T-helper 9 cell (primary cell): ENCODE results near the gene PCDH15.

Source experiments
- DNase-seq: peaks from one replicate; pipeline ENCODE4 v3.0.0-alpha.2; 2020
- total RNA-seq, 2 donors: gene quantifications; one replicate each; lab custom pipeline; 2026; lab: John Stamatoyannopoulos, UW

The PCDH15 gene
- 0 reads per million in 2 donors for total RNA-seq

DNA sequence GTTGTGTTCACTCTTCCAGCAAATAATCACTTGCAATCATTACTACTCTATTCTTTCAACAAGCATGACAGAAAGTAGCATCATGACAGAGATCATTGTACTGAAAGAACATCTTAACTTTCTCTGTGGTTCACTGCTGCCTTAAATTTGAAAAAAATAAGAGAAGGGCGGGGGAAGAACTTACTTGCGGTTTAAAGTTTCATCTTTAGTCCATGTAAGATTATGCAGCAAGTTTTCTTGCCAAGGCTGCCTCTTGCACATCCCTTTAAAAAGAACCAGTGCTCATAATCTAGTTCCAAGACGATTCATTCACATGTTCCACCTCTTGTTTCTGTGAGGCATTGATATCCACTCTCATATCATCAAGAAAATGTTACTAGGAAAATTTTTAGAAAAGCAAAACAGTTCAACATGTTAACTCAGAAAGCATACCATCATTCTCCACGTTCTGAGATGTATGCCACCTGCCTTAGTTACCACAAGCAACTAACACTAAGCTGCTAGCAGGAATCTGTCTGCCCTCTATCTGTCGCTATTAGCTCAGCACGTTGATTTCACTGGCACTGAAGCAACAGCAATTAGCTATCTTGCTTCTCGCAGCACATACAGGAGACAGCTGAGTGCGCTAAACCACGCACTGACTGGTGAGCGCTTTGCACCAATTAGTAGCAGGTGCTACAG is at the start of gene PCDH15:
TSS of gene PCDH15 (minus strand) at position 491 of the 681 bp plus-strand sequence. CDS start 136,969 bp downstream, outside the sequence.
- no peak for DNase-seq

DNA sequence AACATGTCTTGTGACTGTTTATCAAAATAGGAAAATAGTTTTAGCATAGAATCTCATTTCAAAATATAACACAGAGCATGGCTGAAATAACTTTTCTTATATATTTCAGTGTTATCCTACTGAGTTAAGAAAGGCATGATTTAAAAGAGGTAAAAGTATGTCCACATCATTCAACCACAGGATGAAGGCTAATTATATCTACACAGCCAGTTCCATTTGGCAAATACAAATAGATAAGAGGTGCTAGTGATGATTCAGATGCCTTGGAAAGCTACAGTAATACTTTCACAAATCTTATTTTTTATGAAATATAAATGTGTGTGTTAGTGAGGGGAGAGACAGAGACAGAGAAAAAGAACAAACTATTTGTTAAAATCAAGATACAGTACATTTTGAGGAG is 42.9 kb upstream of the PCDH15 start:
- DNase-seq: no peak

DNA sequence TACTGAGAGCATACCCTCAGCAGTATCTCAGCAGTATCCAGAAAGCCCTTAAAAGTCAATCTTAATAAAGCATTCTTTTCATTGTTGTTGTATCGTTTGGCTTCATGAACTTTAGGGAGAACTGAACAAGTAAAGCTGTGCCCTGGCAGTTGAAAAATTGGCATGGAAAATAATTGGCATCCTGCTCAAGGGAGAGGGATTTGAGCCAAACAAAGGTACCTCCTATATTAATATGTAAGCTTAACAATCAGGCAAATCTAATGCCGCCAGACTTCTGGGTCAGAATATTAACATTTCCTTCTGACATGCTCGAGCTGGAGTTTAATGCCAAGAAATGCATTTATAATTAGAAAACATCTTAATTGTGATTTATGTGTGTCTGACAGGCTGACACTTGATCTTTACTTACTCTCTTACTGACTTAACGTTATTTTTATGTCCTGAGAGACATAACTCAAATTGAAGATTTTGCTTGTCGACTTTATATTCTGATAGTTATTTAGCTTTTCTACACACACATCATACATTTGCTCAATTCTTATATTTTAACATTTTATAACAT is 42.1 kb upstream of the PCDH15 start:
- DNase-seq: no peak

DNA sequence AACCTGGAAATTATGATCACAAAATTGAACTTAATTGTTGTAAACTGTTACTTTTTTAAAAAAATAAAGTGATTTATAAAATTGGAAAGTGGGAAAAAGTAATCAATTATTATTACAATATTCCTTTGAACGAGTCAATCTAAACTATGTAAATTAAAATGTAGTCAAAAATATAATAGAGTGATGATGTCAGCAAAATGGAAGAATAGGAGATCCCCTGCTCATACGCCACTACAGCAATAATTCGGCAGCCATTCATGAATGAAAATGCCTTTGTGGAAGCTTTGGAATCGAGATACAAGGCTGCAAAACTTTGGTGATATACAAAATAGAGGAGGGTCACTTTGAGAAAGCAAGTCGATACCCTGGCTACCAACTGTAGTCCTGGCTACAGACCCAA is 36.4 kb upstream of the PCDH15 start:
- no peak for DNase-seq

DNA sequence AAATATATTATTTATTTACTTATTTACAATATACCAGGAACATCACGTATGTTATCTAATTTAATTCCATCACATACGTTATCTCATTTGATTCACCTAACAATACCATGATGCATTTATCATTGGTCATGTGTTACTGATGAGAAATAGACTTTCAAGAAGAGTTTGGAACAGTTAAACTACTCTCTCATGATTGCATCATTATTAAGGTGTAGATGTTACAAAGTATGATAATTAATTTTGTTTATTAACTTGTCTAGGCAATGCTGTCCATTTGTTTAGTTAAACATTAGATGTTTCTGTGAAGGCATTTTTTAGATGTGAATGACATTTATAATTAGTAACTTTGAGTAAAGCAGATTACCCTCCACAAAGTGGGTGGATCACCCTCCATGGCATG is 32.0 kb upstream of the PCDH15 start:
- no peak for DNase-seq

DNA sequence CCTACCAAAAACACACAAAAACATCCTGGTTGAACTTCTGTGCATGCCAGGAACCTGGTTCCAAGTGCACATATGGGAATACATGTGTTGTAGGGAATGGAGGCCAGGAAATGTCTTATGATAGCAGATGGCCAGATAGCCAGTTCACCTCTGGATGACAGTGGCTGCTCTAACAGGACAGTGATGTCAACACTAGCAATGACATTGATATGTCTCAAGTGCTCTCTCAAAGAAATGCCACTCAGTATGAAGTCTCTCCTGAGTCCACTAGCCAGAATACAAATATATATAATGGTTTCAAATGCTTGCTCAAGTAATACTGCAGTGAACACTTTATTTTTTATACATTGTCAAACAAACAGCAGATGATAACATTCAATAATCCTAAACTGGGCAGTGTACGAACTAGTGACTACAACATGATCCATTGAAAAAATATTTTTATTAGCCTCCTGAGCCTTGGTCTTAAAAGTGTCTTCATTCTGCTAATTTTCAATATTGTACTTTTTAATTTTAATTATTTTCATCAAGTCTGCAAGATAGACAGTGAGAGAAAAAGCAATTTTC is 26.0 kb upstream of the PCDH15 start:
- no peak for DNase-seq

DNA sequence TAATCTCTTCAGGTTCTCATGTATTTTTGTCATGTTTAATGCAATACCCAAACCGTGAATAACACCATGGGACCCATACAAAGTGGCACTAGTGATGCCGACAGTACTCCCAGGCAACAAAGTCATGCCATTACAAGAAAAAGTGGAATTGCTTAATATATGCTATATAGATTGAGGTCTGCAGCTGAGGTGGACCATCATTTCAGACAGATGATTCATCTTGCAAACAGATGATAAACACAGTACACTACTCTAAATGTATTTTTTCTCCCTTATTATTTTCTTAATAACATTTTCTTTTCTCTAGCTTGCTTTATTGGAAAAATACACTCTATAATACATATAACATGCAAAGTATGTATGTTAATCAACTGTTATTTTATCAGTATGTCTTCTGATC is 14.6 kb upstream of the PCDH15 start:
- no peak for DNase-seq

DNA sequence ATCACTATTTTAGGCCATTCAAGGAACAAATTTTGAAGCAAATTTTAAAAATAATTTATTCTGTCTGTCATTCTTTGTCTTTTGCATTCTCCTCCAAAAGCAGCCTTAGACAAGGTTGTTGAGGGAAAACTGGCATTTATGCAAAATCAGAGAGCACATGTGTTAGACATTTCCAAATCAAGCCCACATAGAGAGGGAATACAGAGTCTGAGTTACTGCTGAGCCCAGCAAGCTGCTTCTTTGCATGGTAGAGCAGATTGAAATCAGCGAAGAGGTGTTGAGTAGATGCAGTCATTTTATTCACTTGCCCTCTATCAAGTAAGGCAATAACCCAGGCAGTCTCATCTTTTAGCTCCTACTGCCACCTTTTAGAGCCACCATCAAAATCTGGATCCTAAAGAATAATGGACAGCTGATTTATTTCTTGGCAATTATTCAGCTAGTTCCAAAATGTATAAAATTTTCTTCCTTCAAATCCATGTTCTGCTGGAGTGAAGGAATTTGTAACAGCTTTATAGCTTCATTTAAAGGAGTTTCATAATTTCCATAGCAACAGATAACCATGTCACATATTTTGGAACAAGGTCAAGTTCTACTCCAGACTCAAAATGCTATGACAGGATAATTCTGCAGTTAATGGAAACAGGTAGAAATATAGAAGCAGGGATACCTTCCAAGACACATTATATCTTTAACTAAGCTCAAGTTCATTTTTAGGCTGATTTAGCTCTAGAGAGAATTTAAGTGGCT is 7.3 kb upstream of the PCDH15 start:
- no peak for DNase-seq

DNA sequence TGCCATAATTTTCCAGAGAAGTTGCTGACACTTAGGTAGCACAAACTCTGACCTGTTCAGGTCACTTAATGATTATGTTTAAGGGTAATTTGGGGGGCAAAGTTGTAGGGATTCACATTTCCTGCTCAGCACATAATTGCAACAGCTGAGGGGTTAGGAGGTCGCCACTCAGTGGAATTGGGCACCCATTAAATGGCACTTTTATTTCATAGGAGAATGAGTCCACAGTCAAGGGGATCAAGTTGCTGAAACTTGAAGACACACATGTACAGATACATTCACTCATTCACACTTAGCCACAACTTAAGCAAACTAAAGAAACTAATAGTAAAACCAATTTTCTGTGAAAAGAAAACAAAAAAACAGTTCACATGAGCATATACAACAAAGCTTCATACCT is 1.5 kb downstream of the PCDH15 start:
- DNase-seq: no peak

DNA sequence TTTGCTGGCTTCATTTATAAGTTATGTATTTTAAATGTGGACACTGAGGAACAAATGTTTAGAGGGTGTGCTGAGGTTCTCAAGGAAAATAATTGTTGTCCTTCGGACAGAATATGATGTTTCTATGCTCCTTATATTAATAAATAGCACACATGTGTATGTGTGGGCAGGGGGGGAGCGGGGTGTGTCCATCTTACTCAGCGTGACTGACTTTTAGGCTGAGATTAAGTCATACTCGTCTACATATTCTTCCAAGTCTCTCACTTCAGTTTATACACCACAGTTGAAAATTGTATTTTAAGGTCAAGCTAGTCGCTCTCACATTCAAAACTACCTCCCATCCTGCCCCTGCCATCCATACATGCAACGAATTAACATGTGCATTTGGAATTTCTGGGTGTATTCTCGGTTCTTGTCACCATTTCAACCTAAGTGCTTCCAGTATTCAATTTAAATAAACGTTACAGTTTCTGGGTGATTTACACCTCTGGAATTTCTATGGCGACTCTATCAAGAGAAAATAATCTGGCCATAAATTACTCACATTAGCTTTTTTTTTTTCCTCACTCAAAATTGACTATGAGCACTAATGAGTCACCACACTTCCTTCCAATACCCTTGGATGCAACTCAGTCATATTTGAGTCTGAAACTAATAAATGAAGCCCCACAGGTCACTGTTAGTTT is 3.3 kb downstream of the PCDH15 start:
- no peak for DNase-seq

DNA sequence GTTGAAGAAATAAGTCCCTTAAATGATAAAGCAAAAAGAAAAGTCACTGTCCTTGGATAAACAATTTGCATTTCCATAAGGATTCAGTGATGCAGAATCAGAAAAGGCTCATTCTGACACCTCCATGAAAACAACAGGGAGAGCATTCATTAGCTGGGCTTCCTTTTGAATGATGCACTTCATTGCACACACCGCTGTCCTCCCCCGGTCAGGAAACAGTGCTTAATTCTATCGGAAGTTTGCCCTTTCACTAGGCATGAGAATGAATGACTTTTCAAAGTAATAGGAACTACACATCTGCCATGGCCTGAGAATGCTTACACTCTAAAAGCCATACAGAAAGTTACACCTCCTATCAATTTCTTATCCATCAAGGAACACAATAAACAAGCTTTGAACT is 4.2 kb downstream of the PCDH15 start:
- DNase-seq: no peak

DNA sequence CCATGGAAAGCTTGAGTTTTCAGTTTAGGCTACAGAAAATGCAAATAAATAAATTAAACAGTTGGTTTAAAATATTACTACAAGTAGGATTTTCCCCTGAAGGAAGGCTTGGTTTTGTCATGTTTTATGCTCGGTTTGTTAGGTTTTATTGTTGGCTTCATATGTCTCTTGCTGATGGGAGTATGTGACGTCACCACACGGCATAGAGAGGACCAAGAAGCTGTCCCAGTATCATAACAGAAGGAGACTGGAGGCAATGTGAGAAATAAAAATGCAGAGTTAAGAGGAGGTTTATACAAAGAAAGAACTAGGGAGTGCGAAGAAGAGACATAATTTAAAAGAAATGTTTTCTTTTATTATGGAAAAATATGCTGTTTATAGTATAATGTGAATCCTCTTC is 24.4 kb downstream of the PCDH15 start:
- DNase-seq: no peak

DNA sequence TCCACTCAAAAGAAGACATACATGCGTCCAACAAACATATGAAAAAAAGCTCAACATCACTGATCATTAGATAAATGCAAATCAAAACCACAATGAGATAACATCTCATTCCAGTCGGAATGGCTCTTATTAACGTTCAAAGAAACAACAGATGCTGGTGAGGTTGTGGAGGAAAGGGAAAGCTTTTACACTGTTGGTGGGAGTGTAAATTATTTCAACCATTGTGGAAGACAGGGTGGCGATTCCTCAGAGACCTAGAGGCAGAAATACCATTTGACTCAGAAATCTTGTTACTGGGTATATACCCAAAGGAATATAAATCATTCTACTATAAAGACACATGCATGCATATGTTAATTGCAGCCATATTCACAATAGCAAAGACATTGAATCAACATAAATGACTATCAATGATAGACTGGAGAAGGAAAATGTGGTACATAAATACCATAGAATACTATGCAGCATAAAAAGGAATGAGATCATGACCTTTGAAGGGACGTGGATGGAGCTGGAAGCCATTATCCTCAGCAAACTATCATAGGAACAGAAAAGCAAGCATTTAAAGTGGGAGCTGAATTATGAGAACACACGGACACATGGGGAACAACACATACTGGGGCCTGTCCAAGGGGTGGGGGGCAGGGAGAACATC is 28.4 kb downstream of the PCDH15 start:
- DNase-seq: no peak

DNA sequence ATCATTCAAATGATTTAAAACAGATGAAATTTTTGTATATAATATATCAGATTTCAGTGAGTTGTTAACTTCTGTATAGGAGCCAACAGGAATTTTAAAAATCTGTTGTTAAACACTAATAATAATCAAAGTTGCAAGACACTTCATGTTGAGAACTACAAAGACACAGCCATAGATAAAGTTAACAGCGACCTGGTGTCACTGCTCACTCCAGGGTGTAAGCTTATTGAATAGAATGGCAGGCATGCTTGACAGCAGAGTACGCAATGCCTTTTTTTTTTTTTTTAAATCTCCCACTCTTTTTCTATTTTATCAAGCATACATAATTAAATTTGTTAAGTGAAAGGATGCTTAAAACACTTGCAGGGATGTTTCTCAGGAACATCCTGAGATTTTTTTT is 32.0 kb downstream of the PCDH15 start:
- DNase-seq: no peak

DNA sequence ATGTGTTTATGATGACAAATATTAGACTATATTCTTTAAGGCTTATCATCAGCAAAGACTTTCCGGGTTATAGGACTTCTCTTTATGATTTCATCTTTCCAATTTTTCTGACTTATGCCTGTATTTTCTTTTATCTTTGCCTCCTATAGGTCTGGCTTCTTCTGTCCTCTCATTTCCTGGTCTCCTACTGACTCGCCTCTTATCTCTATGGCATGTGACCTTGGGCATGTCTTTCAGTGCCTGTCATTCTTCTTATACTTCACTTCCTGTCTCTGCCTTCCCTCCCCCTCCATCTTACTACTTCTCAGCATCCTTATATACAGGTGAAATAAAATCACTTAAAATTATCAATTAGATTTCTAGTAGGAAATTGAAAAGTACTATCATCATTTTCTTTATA is 42.2 kb downstream of the PCDH15 start:
- DNase-seq: no peak

DNA sequence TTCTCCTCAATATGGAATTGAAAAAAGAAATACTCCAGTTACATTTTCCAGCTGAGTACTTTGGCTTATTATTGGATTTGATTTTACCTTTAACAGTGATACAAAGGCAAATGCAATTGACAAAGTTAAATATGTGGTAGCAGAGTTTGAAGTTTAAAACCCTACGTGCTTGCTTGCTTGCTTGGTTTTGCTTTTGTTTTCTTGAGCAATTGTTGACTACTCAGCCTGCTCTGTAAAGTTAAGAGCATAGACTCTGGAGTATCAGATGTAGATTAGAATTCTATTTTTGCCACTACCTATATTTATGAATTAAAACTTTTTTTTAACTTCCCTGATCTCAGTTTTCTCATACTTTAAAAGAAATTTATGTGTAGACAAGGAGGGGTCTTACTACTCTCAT is 51.4 kb downstream of the PCDH15 start:
- DNase-seq: no peak

DNA sequence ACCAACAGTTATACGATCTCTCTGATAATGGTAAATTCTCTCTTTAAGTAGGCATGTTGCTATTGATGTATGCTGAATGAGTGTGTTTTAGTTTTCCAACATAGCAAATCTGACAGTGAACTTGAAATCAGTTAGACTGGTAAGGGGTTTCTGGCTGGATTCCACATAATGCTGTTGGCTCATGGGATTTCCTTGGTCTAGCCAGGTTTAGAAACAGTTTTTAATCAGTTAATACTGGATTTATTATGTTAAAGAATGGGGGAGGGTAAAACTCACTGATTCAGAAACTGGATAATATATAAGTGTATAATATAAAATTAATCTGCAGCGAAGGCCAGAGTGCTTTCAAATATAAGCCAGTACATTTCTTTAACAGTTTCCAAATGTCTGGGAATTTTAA is 55.6 kb downstream of the PCDH15 start:
- no peak for DNase-seq

DNA sequence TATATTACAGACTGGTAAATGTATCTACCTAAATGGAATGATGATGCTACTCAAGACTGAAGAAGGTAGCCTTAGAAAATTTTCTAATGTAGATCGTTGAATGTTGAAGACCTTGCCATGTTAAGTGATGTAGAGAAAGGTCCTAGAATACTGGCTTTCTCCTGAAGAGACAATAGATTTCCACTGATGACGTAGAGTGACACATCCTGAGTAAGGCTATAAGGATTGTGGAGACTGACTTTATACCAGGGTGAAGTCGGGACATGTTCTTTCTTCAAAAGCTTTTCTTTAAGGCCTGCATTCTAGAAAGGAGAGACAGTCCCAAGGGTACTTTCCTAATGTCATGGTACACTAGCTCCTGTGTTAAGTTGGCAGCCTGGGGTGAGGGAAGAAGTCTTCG is 58.6 kb downstream of the PCDH15 start:
- no peak for DNase-seq

DNA sequence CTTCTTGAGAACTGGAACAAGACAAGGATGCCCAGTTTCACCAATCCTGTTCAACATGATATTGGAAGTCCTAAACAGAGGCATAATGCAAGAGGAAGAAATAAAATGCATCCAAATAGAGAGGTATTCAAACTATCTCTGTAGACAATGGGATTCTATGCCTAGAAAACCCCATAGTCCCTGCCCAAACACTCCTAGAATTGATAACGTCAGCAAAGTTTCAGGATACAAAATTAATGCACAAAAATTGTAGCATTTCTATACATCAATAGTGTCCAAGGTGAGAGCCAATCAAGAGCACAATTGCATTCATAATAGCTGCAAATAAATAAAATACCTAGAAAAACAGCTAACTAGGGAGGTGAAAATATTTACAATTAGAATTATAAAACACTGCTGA is 72.5 kb downstream of the PCDH15 start:
- no peak for DNase-seq

DNA sequence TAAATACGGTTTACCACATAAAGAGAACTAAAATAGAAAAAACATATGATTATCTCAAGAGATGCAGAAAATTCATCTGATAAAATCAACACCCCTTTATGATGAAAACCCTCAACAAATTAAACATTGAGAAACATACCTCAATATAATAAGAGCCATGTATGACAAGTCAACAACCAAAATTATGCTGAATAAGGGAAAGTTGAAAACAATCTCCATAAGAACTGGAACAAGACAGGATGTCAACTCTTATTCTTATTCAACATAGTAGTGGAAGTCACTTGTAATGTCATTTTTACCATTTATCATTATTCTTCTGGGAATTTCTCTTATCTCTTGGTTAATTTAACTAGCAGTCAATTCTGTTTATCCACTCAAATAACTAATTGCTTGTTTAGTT is 79.0 kb downstream of the PCDH15 start:
- no peak for DNase-seq

DNA sequence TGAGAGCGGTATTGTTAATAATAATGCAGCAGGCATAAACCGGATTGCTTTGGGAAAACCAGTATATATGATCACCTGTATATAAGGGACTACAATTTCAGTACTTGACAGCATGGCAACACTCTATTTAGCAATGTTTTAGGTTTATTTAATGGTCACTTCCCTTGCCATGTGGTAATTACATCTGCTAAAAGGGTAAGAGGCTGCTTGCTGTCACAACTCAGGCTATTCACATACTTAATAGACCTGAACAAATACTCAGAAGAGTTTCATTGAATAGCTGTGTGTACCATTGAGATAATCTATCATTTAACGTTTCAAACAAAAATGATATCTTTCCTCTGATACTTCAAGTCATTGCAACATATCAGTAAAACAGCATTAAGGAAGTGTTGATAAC is 90.1 kb downstream of the PCDH15 start:
- no peak for DNase-seq

DNA sequence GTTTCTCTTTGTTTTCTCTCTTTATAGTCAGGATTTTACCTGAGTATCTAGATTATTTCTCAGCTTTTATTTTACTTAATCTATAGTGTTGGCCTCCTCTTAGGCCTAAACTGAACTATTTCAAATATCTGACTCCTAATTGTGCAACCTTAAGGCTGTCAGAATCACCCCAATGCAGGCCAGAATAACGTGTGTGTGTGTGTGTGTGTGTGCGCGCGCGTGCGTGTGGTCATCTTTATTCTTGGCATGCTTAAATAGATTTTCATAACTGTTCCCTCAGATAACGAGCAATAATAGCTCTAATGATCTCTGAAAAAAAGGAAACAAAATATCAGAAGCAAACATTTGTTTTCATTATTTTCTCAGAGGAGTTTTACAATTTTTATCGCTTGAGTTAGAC is 92.4 kb downstream of the PCDH15 start:
- DNase-seq: no peak

DNA sequence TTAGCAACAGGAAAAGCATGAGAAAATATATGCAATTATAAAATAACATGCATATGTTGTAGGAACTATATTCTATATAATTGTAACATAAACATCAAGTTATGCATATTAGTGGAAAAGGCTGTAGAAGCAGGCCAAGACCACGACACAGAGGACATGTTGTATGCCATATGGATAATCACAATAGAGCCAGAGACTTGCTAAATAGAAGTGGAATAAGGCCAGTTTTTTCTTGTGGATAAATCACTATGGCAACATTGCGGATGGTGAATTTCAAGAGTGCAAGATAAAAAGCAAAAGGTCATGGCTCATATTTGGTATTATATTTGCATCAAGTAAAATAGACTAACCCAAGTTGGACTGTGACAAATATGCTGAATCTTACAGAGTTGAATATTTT is 93.0 kb downstream of the PCDH15 start:
- no peak for DNase-seq
